GM21737 (cell line): ENCODE data around the gene FBLN5.

ENCODE experiments used
- ATAC-seq: cut with Tn5 transposase; IDR thresholded peaks from one replicate; pipeline ENCODE4 v1.9.1; 2021; ENCODE audit warnings: mild to moderate bottlenecking, moderate library complexity; ENCODE audit not compliant: unreplicated experiment

Gene FBLN5

GRCh38 chr14:91946622-91947474, 646 bp downstream of the FBLN5 start:
- no peak for ATAC-seq

GRCh38 chr14:91945751-91946621, 1.5 kb downstream of the FBLN5 start:
- ATAC-seq: no peak

- no peak for ATAC-seq
Observed at GRCh38 chr14:91942946-91943345, 4.5 kb downstream of the FBLN5 start.

GRCh38 chr14:91942128-91942527, 5.4 kb downstream of the FBLN5 start:
- ATAC-seq: no peak

- no peak for ATAC-seq
Observed at GRCh38 chr14:91940209-91940608, 7.3 kb downstream of the FBLN5 start.

GRCh38 chr14:91935586-91935985, 11.9 kb downstream of the FBLN5 start:
- no peak for ATAC-seq

GRCh38 chr14:91934554-91935285, 12.8 kb downstream of the FBLN5 start:
- ATAC-seq: no peak

- ATAC-seq: no peak
Observed at GRCh38 chr14:91931478-91932088, 15.9 kb downstream of the FBLN5 start.

GRCh38 chr14:91929700-91930099, 17.8 kb downstream of the FBLN5 start:
- no peak for ATAC-seq

GRCh38 chr14:91927800-91928199, 19.7 kb downstream of the FBLN5 start:
- no peak for ATAC-seq

- no peak for ATAC-seq
Observed at GRCh38 chr14:91927191-91927590, 20.3 kb downstream of the FBLN5 start.

GRCh38 chr14:91926131-91926890, 21.2 kb downstream of the FBLN5 start:
- no peak for ATAC-seq

GRCh38 chr14:91925727-91926121, 21.8 kb downstream of the FBLN5 start:
- ATAC-seq: no peak

- no peak for ATAC-seq
Observed at GRCh38 chr14:91925001-91925726, 22.3 kb downstream of the FBLN5 start.

GRCh38 chr14:91920526-91920925, 27.0 kb downstream of the FBLN5 start:
- ATAC-seq: no peak

GRCh38 chr14:91919814-91920213, 27.7 kb downstream of the FBLN5 start:
- ATAC-seq: no peak

GRCh38 chr14:91918186-91918883, 29.2 kb downstream of the FBLN5 start:
- ATAC-seq: no peak

- ATAC-seq: no peak
Observed at GRCh38 chr14:91912035-91912434, 35.5 kb downstream of the FBLN5 start.
